ENCODE results near the gene MCC. TPM values are rescaled to one million over a fixed set of nuclear protein-coding genes. Genes with fewer than 3 reads are reported as not detected.

The MCC gene
- total RNA-seq, 1 experiment from 2014 or later = 7.1 TPM

DNA sequence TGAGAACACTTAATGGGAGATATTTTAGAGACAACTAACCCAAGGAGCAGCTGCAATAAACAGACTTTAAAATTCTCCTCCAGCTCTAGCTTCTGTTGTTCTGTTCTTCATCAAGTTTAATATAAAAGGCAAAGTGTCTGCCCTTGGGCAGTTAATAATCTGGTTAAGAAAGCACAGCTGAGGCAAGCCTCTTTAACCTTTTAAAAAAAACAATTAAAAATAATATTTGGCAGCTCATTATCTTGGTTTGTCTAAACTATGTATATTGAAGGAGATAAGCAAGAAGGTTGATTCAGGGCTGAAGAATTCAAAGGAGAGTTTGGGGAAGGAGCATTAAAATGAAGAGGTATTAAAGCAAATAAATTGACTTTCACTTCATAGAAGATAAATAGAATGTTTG is 128.8 kb downstream of the MCC start:
- no TSS peak for BruUV-seq (replicated peaks)
- ChIA-PET POLR2A (ENCODE audit: unreplicated experiment) (no interaction called here), CTCF (no interaction called here)
- Histone ChIP-seq H3K27ac (ENCODE audit: low read length) (no peak overlapping the region), H4K20me1 (ENCODE audit: low read length) (no peaks in the 10 kb centered on the region), H3F3A (ENCODE audit: low read length, unreplicated experiment) (no peaks in the 10 kb centered on the region), H2AFZ (ENCODE audit: low read length) (no peak overlapping the region), H3K9me2 (replicated peaks; ENCODE audit: low read length) (no peaks in the 10 kb centered on the region), H3K9ac (ENCODE audit: low read length) (no peak overlapping the region), H3K4me3 (ENCODE audit: low read length) (no peak overlapping the region), H3K79me2 (ENCODE audit: low read length) (no peaks in the 10 kb centered on the region), H3K36me3 (ENCODE audit: low read depth, low read length) (no peaks in the 10 kb centered on the region), H3K27me3 (ENCODE audit: low read length) (no peaks in the 10 kb centered on the region), H3K9me3 (ENCODE audit: low read length) (no peaks in the 10 kb centered on the region), H3K4me1 (ENCODE audit: insufficient read depth, low read length) (no peaks in the 10 kb centered on the region), H3K4me2 (ENCODE audit: low read length) (no peak overlapping the region)
- ATAC-seq (no peak), DNase-seq (no peak)
- no peak for TF ChIP-seq EZH2 (IDR thresholded peaks at IDR 0.05; ENCODE audit: low read length, unreplicated experiment)
- intact Hi-C loops (cut with micrococcal nuclease) = no loop called here

DNA sequence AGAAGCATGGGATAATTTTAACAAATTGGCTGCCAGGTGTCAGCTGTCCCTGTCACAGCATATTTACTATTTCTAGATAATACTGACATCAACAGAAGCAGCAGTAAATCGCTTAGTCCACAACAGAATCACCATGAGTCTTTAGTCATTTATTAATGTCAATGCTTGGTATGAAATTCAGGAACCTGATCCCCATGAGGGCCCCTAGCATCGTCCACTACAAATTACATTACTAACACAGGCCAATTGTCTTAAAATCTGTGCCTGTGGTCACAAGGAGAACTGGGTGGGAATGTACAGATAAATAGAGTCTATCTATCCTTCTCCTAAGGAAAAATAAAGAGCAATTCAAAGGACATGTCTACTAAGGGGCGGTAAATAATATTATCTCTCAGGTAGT is 129.6 kb downstream of the MCC start:
- no peaks in the 10 kb centered on the region for H3K36me3 ChIP-seq (ENCODE audit: low read depth, low read length)
- no peak for DNase-seq
- ATAC-seq = no peak
- no peaks in the 10 kb centered on the region for H3K27me3 ChIP-seq (ENCODE audit: low read length)
- intact Hi-C loops (cut with micrococcal nuclease) = no loop called here
- ChIA-PET CTCF (no interaction called here), POLR2A (ENCODE audit: unreplicated experiment) (no interaction called here)
- BruUV-seq (replicated peaks) = no TSS peak
- H3K4me2 ChIP-seq (ENCODE audit: low read length) = no peak overlapping the region
- H3F3A ChIP-seq (ENCODE audit: low read length, unreplicated experiment) = no peaks in the 10 kb centered on the region
- no peaks in the 10 kb centered on the region for H3K79me2 ChIP-seq (ENCODE audit: low read length)
- H3K9me3 ChIP-seq (ENCODE audit: low read length) = no peaks in the 10 kb centered on the region
- no peak overlapping the region for H3K4me3 ChIP-seq (ENCODE audit: low read length)
- no peaks in the 10 kb centered on the region for H3K9me2 ChIP-seq (replicated peaks; ENCODE audit: low read length)
- no peak overlapping the region for H3K27ac ChIP-seq (ENCODE audit: low read length)
- H3K9ac ChIP-seq (ENCODE audit: low read length) = no peak overlapping the region
- TF ChIP-seq, protein P1, sequence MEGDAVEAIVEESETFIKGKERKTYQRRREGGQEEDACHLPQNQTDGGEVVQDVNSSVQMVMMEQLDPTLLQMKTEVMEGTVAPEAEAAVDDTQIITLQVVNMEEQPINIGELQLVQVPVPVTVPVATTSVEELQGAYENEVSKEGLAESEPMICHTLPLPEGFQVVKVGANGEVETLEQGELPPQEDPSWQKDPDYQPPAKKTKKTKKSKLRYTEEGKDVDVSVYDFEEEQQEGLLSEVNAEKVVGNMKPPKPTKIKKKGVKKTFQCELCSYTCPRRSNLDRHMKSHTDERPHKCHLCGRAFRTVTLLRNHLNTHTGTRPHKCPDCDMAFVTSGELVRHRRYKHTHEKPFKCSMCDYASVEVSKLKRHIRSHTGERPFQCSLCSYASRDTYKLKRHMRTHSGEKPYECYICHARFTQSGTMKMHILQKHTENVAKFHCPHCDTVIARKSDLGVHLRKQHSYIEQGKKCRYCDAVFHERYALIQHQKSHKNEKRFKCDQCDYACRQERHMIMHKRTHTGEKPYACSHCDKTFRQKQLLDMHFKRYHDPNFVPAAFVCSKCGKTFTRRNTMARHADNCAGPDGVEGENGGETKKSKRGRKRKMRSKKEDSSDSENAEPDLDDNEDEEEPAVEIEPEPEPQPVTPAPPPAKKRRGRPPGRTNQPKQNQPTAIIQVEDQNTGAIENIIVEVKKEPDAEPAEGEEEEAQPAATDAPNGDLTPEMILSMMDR (conservative IDR thresholded peaks at IDR 0.05; ENCODE audit: low read depth, low read length) = no peak
- TF ChIP-seq EZH2phosphoT487 (IDR thresholded peaks at IDR 0.05; ENCODE audit: borderline replicate concordance, low read length) = no peak
- TF ChIP-seq EZH2 (IDR thresholded peaks at IDR 0.05; ENCODE audit: low read length, unreplicated experiment) = no peak
- peaks cover 7% of the 10 kb centered on the region; the same call in 1 of the 2 replicates for H3K4me1 ChIP-seq (ENCODE audit: insufficient read depth, low read length)
- H4K20me1 ChIP-seq (ENCODE audit: low read length) = no peaks in the 10 kb centered on the region
- no peak overlapping the region for H2AFZ ChIP-seq (ENCODE audit: low read length)

DNA sequence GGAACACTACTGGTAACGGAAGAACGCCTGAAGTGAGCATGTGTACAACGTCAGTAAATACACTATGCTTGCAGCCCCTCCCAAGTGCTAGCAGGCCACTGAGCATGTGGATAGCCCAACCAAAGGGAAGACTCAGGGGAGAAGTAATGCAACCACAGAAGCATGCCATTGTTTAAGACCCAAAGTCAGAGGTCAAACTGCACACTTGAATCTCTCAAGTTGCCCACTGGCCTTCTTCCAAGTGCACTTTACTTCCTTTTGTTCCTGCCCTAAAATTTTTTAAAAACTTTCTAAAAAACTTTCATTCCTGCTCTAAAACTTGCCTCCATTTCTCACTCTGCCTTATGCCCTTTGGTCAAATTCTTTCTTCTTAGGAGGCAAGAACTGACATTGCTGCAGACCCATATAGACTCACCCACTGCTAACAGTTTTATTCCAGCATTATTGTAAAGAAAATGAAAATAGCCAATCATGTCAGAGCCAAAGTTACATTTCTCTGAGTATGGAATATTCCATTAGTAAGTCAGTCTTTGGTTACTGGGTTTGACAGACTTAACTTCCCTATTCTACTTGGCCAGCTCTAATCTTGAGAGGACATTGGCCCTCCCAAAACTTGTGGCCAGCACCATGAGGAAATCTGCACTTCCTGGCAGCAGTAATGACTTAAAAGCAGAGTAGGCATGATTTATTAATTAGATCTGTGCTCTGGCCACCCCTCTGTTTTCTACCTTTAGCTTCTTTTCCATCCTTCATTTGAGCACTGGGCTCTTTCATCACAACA is 130.4 kb downstream of the MCC start:
- Histone ChIP-seq H3K9ac (ENCODE audit: low read length) (no peak overlapping the region), H3K36me3 (ENCODE audit: low read depth, low read length) (no peaks in the 10 kb centered on the region), H3K27ac (ENCODE audit: low read length) (no peak overlapping the region), H3K4me3 (ENCODE audit: low read length) (no peak overlapping the region), H4K20me1 (ENCODE audit: low read length) (no peaks in the 10 kb centered on the region), H3F3A (ENCODE audit: low read length, unreplicated experiment) (no peaks in the 10 kb centered on the region), H3K27me3 (ENCODE audit: low read length) (no peaks in the 10 kb centered on the region), H3K4me1 (ENCODE audit: insufficient read depth, low read length) (peaks cover 7% of the 10 kb centered on the region; the same call in 1 of the 2 replicates), H3K9me2 (replicated peaks; ENCODE audit: low read length) (no peaks in the 10 kb centered on the region), H3K79me2 (ENCODE audit: low read length) (no peaks in the 10 kb centered on the region), H3K4me2 (ENCODE audit: low read length) (no peak overlapping the region), H3K9me3 (ENCODE audit: low read length) (no peaks in the 10 kb centered on the region), H2AFZ (ENCODE audit: low read length) (no peak overlapping the region)
- CTCF ChIA-PET = no interaction called here
- intact Hi-C loops (cut with micrococcal nuclease) = no loop called here
- TF ChIP-seq EZH2phosphoT487 (IDR thresholded peaks at IDR 0.05; ENCODE audit: borderline replicate concordance, low read length) = no peak
- POLR2A ChIA-PET (ENCODE audit: unreplicated experiment) = no interaction called here
- ATAC-seq = no peak
- no TSS peak for BruUV-seq (replicated peaks)
- DNase-seq = no peak

Data from PC-3 (cell line).